ENCODE measurements around the gene CNDP1.

The CNDP1 gene

DNA sequence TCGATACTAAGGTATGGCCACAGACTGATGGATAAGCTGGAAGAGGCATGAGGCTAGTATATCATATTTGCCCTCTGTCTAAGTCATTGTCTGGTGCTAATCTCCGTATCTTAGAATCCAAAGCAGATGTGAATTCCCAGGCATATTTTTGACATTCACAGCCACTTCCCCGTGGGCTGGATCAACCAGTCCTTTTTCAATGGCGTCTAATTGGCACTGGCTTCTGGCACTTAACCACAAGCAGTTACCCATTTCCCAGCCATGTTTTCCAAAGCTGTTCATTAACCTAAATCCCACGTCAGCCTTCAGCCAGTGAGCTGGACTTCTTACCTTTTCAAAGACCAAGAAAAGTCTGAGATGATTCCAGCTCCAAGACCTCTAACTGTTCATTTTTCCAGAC is 42.7 kb downstream of the CNDP1 start:
- Histone ChIP-seq H3K27me3 (ENCODE audit: insufficient read depth, low read length) (no peaks in the 10 kb centered on the region), H3K4me3 (ENCODE audit: low read length) (no peak overlapping the region), H3K9ac (ENCODE audit: low read depth, low read length) (no peak overlapping the region), H3K9me3 (ENCODE audit: insufficient read depth, low read depth, low read length) (no peaks in the 10 kb centered on the region), H3K36me3 (ENCODE audit: insufficient read depth, low read depth, low read length) (no peaks in the 10 kb centered on the region), H3K27ac (ENCODE audit: low read length) (no peak overlapping the region), H3K4me1 (ENCODE audit: insufficient read depth, low read length) (no peaks in the 10 kb centered on the region; the same call in 1 of the 2 replicates)

DNA sequence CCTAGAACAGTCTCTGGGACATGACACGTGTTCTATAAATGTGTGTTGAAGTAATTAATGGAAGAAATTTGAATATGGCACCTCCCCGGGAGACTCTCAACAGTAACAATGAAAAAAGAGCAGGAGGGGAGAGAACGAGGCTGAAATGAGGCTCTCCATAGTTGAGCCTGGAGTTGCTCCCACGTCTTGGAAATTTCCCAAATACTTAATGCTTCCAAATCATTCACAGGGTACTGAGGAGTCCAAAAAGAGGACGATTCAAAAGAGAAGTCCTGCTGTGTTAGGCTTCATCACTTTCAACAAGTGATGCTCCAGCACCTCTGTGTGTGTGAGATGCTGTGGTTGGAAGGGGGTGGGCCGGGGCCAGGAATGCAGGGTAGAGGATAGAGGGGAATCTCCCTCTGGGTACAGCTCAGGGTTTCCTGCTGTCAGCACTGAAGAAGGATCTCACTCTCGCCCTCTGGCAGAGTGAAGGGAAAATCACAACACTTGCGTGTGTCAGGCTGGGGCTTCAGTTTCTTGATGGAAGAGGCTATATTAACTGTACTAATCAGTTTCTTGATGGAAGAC is 45.3 kb downstream of the CNDP1 start:
- Histone ChIP-seq H3K36me3 (ENCODE audit: insufficient read depth, low read depth, low read length) (no peaks in the 10 kb centered on the region), H3K27ac (ENCODE audit: low read length) (no peak overlapping the region), H3K9me3 (ENCODE audit: insufficient read depth, low read depth, low read length) (no peaks in the 10 kb centered on the region), H3K4me1 (ENCODE audit: insufficient read depth, low read length) (no peaks in the 10 kb centered on the region; the same call in 1 of the 2 replicates), H3K27me3 (ENCODE audit: insufficient read depth, low read length) (0 out of 2 replicates have a peak, but pooled peaks cover 5% of the 10 kb centered on the region), H3K4me3 (ENCODE audit: low read length) (peak overlapping the region; percentile 38; the same call in 1 of the 2 replicates), H3K9ac (ENCODE audit: low read depth, low read length) (no peak overlapping the region)

DNA sequence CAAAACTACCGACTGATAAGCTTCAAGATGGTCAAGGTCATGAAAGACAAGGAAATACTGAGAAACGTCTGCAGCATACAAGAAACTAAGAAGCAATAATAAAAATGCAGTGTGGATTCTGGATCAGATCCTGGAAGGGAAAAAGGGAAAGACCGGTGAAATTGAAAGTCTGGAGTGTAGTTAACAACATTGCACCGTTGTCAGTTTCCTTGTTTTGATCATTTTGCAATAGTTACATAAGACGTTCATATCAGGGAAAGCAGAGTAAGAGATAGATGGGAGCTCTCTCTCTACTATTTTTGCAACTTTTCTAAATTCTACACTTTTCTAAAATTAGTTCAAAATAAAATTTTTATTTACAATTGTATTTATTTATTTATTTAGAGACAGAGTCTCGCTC is 48.3 kb downstream of the CNDP1 start:
- no peak overlapping the region for H3K4me3 ChIP-seq (ENCODE audit: low read length)
- H3K4me1 ChIP-seq (ENCODE audit: insufficient read depth, low read length), result no peaks in the 10 kb centered on the region; the same call in 1 of the 2 replicates
- H3K36me3 ChIP-seq (ENCODE audit: insufficient read depth, low read depth, low read length), result no peaks in the 10 kb centered on the region
- H3K27me3 ChIP-seq (ENCODE audit: insufficient read depth, low read length), result peaks cover 14% of the 10 kb centered on the region
- no peak overlapping the region for H3K27ac ChIP-seq (ENCODE audit: low read length)
- H3K9me3 ChIP-seq (ENCODE audit: insufficient read depth, low read depth, low read length), result no peaks in the 10 kb centered on the region
- no peak overlapping the region for H3K9ac ChIP-seq (ENCODE audit: low read depth, low read length)

DNA sequence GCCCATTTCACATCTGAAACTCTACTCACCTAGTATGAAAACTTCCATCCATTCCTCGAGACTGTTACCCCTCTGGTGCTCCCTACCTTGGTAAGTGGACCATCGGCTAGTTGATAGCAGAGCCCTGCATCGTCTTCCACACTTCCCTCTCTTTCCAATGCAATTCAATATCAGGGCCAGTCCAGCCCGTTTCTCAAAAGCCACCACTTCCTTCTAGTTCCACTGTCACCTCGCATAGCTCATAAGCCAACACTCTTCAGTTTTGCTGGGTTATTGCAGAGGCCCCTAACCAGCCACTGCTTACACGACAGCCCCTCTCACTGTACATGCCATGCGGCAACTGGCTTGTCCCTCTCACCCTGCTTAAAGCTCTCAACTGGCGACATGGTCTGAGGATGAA is 53.1 kb downstream of the CNDP1 start:
- Histone ChIP-seq H3K4me1 (ENCODE audit: insufficient read depth, low read length) (no peaks in the 10 kb centered on the region), H3K36me3 (ENCODE audit: insufficient read depth, low read depth, low read length) (no peaks in the 10 kb centered on the region), H3K27me3 (ENCODE audit: insufficient read depth, low read length) (peaks cover 27% of the 10 kb centered on the region), H3K9ac (ENCODE audit: low read depth, low read length) (no peak overlapping the region), H3K9me3 (ENCODE audit: insufficient read depth, low read depth, low read length) (0 out of 2 replicates have a peak, but pooled peaks cover 3% of the 10 kb centered on the region), H3K4me3 (ENCODE audit: low read length) (no peak overlapping the region), H3K27ac (ENCODE audit: low read length) (no peak overlapping the region)

DNA sequence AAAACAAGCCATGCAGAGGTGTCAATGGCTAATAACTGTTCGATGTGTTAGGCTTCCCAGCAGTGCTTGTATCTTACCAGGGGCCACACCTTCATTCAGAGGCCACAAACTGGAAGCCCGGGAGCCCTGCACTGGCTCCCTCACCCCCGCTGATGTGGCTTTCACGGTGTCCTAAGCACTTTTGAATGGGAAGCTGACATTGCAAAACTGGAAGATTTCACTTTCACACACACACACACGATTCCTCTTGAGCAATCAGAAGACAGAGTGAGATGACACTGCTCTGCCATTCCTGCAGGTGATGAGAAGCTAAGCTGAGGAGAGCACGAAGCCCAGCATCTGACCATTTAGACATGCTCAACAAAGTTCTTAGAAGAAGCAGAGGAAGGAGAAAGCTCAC is 54.7 kb downstream of the CNDP1 start:
- Histone ChIP-seq H3K9ac (ENCODE audit: low read depth, low read length) (no peak overlapping the region), H3K9me3 (ENCODE audit: insufficient read depth, low read depth, low read length) (0 out of 2 replicates have a peak, but pooled peaks cover 3% of the 10 kb centered on the region), H3K4me3 (ENCODE audit: low read length) (no peak overlapping the region), H3K27ac (ENCODE audit: low read length) (no peak overlapping the region), H3K27me3 (ENCODE audit: insufficient read depth, low read length) (peaks cover 22% of the 10 kb centered on the region), H3K36me3 (ENCODE audit: insufficient read depth, low read depth, low read length) (peaks cover 10% of the 10 kb centered on the region; the same call in 1 of the 2 replicates), H3K4me1 (ENCODE audit: insufficient read depth, low read length) (no peaks in the 10 kb centered on the region)

DNA sequence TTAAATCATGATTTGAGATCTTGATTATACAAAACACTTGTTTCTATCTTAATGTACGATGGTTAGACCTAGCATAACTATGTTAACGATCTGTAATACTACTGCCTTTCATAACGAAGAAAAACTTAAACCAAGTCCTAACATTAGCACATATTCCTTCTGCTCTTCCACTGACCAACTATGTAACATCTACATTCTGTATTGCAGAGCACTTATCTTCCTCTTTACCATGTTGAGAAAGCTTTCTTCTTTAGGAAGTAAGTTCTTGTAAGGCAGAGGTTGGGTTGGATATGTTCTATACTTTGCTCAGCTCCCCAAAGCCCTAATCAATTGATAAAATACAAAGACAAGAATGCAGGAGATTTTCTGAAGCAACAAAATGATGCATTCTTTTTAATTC is 55.5 kb downstream of the CNDP1 start:
- peaks cover 22% of the 10 kb centered on the region for H3K27me3 ChIP-seq (ENCODE audit: insufficient read depth, low read length)
- peaks cover 11% of the 10 kb centered on the region; the same call in 1 of the 2 replicates for H3K36me3 ChIP-seq (ENCODE audit: insufficient read depth, low read depth, low read length)
- no peak overlapping the region for H3K9ac ChIP-seq (ENCODE audit: low read depth, low read length)
- no peak overlapping the region for H3K27ac ChIP-seq (ENCODE audit: low read length)
- 0 out of 2 replicates have a peak, but pooled peaks cover 3% of the 10 kb centered on the region for H3K9me3 ChIP-seq (ENCODE audit: insufficient read depth, low read depth, low read length)
- no peak overlapping the region for H3K4me3 ChIP-seq (ENCODE audit: low read length)
- no peaks in the 10 kb centered on the region for H3K4me1 ChIP-seq (ENCODE audit: insufficient read depth, low read length)

DNA sequence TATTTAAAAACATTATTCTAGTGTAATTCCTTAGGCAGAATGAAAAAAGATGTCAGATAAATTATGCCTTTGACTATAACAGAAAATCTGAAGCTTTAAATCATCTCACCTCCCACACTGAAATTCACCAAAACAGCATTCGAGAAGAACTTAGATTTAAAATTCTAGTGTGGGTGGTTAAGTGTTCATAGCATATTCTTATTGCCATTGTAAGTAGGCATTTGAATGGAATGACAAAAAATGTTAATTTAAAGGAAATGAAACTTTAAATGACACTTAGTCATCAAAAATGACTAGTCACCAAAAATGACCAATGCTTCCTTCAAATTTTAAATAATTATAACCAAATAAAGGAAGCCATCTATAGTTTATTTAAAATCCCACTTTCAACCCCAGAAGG is 56.4 kb downstream of the CNDP1 start:
- no peak overlapping the region for H3K27ac ChIP-seq (ENCODE audit: low read length)
- H3K36me3 ChIP-seq (ENCODE audit: insufficient read depth, low read depth, low read length), result peaks cover 11% of the 10 kb centered on the region; the same call in 1 of the 2 replicates
- H3K9me3 ChIP-seq (ENCODE audit: insufficient read depth, low read depth, low read length), result 0 out of 2 replicates have a peak, but pooled peaks cover 3% of the 10 kb centered on the region
- no peaks in the 10 kb centered on the region for H3K4me1 ChIP-seq (ENCODE audit: insufficient read depth, low read length)
- no peak overlapping the region for H3K9ac ChIP-seq (ENCODE audit: low read depth, low read length)
- no peak overlapping the region for H3K4me3 ChIP-seq (ENCODE audit: low read length)
- peaks cover 22% of the 10 kb centered on the region for H3K27me3 ChIP-seq (ENCODE audit: insufficient read depth, low read length)

DNA sequence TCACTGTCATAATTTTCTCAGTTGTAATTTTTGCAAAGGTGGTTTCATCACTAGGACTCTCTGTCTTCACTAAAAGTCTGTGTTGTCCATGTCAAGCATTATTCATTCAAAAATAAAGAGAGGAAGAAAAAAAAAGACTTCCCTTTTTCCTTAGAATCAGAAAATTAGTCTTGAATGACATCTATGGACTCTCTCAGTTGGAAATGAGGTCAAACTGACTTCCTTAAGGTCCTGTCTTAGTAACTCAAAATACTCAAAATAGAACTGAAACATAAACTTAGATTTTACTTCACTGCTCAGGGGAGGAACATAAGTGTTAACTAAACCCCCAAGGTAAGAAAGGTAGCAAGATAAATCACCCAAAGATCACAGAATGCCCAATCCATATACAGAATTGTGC is 61.1 kb downstream of the CNDP1 start:
- no peak overlapping the region for H3K9ac ChIP-seq (ENCODE audit: low read depth, low read length)
- 0 out of 2 replicates have a peak overlapping the region, but pooled peaks have one; percentile 89 for H3K4me3 ChIP-seq (ENCODE audit: low read length)
- H3K27ac ChIP-seq (ENCODE audit: low read length), result no peak overlapping the region
- H3K9me3 ChIP-seq (ENCODE audit: insufficient read depth, low read depth, low read length), result 0 out of 2 replicates have a peak, but pooled peaks cover 3% of the 10 kb centered on the region
- H3K36me3 ChIP-seq (ENCODE audit: insufficient read depth, low read depth, low read length), result peaks cover 11% of the 10 kb centered on the region; the same call in 1 of the 2 replicates
- H3K4me1 ChIP-seq (ENCODE audit: insufficient read depth, low read length), result peaks cover 6% of the 10 kb centered on the region
- peaks cover 12% of the 10 kb centered on the region for H3K27me3 ChIP-seq (ENCODE audit: insufficient read depth, low read length)

DNA sequence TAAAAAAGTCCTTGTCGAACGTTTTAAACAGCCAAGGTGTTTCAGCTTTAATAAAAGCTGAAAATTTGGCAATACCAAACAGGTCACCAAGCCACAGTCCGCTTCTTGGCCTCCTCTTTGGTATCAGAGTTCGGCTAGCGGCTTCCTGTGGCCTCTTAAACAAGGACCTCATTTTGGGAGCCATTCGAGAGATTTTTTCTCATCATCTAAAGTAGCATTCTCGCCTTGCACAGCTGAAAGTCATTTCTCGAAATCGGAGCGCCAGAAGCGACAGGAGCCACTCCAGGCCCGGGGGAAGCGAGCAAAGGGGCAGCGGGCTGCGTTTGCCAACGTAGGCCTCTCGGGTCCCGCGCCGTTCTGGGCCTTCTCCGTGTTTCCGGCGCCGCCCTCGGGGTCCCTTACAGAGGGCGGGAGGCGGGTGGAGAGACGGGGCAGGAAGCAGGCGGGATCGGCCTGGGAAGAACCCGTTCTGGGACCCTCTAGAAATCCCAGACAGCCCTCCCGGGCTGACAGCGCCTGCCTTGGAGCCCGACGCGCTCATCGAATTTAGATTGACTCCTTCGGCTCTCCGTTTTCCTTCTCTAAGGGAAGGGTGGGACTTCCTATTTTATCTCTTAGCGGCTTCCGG is 62.8 kb downstream of the CNDP1 start:
- Histone ChIP-seq H3K9ac (ENCODE audit: low read depth, low read length) (peak overlapping the region; percentile 95), H3K27me3 (ENCODE audit: insufficient read depth, low read length) (peaks cover 12% of the 10 kb centered on the region), H3K4me1 (ENCODE audit: insufficient read depth, low read length) (peaks cover 6% of the 10 kb centered on the region), H3K4me3 (ENCODE audit: low read length) (peak overlapping the region; percentile 89), H3K9me3 (ENCODE audit: insufficient read depth, low read depth, low read length) (0 out of 2 replicates have a peak, but pooled peaks cover 1% of the 10 kb centered on the region), H3K36me3 (ENCODE audit: insufficient read depth, low read depth, low read length) (peaks cover 11% of the 10 kb centered on the region; the same call in 1 of the 2 replicates), H3K27ac (ENCODE audit: low read length) (peak overlapping the region; percentile 81)

DNA sequence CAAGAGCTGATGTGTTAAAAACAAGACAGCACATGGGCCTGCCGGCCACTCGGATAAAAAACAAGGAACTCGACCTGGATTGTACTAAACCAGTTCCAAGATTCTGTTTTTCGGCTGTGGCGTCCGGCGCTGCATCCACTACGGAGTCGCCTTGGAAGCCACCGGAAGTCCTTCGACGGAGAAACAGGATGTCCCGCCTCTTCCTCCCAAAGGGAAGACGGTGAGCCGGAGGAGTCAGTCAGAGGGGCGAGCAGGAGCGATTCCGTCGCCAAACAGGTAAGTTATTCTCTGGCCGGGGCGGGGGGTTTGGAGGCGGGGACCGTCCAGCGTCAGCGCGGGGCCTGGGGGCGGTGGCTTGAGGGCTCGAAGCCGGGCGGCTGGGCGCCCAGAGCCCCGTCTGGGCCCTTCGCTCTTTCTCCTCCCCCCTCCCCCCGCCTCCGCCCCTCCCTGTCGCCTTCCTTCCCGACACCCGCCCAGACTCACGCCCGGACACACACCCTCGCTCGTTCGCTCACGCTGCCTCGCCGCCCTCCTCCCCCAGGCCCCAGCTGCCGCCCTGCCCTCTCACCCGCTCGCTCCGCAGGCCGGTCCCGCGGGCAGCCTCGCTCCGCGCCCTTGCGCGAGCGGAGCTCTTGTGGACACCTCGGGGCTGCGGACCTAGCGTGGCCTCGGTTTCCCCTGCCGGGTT is 63.5 kb downstream of the CNDP1 start, which contains the start of gene ZNF407:
TSS of gene ZNF407 (plus strand) at position 209 of the 688 bp plus-strand sequence. CDS start 33,150 bp downstream, outside the sequence.
- H3K27me3 ChIP-seq (ENCODE audit: insufficient read depth, low read length), result peaks cover 12% of the 10 kb centered on the region
- peak within 1 kb of the TSS; percentile 89 for H3K4me3 ChIP-seq (ENCODE audit: low read length)
- H3K9ac ChIP-seq (ENCODE audit: low read depth, low read length), result peak within 1 kb of the TSS; percentile 95
- H3K9me3 ChIP-seq (ENCODE audit: insufficient read depth, low read depth, low read length), result no peaks in the 10 kb centered on the region
- peaks cover 6% of the 10 kb centered on the region for H3K4me1 ChIP-seq (ENCODE audit: insufficient read depth, low read length)
- peaks cover 10% of the 10 kb centered on the region; the same call in 1 of the 2 replicates for H3K36me3 ChIP-seq (ENCODE audit: insufficient read depth, low read depth, low read length)
- peak within 1 kb of the TSS; percentile 81 for H3K27ac ChIP-seq (ENCODE audit: low read length)

DNA sequence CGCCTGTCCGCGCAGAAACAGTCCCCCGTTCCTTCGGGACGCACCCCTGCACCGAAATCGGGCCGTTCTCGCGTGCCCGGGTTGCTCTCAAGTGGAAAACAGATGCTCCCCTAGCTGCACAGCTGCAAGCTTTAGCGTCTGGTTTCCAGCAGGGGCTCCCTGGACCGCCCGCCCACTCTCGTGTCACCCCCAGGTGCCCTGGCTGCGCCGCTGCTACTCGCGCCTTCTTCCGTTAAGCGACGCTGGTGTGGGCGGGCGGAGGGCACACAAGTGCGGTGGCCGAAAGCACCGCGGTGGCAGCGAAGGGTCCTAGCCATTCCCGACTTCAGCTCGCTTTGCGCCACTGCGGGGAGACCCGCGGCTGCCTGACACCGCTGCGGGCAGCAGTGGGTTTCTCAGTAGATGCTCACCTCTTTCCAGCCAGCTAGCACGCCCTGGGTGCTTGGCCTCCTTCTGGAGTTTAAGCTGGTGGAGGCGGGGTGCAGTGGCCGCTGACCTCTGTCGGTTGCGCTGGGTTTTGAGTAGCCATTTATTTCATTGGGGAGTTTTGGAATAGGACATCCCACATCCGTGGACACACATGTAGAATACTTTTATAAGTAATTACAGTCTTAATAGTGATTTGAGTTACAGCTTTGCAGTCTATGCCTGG is 64.2 kb downstream of the CNDP1 start:
- Histone ChIP-seq H3K27me3 (ENCODE audit: insufficient read depth, low read length) (peaks cover 12% of the 10 kb centered on the region), H3K4me3 (ENCODE audit: low read length) (peak overlapping the region; percentile 89), H3K4me1 (ENCODE audit: insufficient read depth, low read length) (peaks cover 6% of the 10 kb centered on the region)

More for the DNA sequence above, 64.2 kb downstream of the CNDP1 start:
- H3K9me3 ChIP-seq (ENCODE audit: insufficient read depth, low read depth, low read length), result no peaks in the 10 kb centered on the region
- H3K36me3 ChIP-seq (ENCODE audit: insufficient read depth, low read depth, low read length), result peaks cover 4% of the 10 kb centered on the region; the same call in 1 of the 2 replicates
- H3K27ac ChIP-seq (ENCODE audit: low read length), result no peak overlapping the region
- peak overlapping the region; percentile 95; the same call in 1 of the 2 replicates for H3K9ac ChIP-seq (ENCODE audit: low read depth, low read length)
